NCI-H526 treated with DMSO at 0.1 percent for 48 hours (cell line): ENCODE results near the gene NUP210L.
"Not testable (repeated sequence)": the region's sequence is repeated elsewhere in the genome, so short reads cannot be mapped to it uniquely, and the experiment has no call there.

Source experiments
- DNase-seq: peaks from one replicate; lab custom pipeline; 2025; lab: John Stamatoyannopoulos, UW

Gene NUP210L

DNA sequence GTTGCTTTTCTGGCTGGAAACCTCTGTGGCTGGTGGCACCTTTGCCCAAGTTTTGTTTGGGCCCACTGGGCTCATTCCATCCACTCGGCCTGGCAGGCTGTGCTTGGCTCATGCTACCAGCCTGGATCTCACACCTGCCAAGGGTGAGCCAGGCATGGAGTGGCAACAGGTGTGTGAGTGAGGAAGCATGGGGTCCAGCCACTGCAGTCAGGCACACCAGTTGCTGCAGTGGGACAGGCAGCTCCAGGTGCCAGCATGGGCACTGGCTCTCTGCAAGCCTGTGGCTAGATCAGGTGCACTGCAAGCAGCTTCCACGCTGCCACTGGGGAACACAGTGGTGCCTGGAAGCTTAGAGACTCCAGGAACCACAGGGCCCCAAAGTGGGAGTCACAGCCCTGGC is 57.0 kb downstream of the NUP210L start:
- DNase-seq: no peak

DNA sequence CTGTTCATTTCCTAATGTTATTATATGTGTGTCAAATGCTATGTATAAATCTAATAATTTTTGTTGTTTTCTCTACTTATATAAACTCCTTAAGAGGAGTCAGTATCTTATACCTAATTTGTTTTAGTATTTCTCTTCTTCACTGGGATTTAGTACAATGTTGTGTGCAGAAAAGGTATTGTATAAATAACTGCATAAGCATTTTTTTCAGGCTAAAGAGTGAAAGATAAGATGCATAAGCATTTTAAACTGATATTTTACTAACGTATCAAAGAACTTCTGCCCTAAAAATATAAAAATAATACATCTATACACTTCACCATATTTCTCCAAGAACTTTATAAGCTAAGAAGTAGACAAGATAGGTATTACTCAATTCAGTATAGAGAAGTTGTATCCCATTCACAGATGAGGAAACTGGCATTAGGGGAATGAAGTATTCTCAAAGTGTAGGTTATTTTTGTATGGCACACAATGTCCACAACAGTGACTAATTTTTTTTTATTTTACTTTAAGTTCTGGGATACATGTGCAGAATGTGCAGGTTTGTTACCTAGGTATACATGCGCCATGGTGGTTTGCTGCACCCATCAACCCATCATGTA is 59.3 kb downstream of the NUP210L start:
- DNase-seq: no peak

DNA sequence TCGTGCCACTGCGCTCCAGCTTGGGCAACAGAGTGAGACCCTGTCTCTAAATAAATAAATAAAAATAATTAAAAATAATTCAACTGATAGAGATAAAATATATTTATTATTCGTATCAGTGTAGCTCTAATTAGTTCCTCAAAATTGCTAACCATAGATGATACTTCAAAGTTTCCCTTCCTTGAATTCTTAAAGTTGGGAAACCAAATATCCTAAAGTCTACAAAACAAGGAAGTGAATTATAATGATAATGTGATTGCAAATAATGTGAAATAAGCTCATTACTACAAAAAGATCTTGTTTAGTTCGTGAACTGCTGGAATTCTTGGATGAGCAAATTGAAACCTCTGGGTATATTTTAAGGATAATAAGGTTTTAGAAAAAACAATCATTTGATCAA is 60.5 kb downstream of the NUP210L start:
- DNase-seq: no peak

DNA sequence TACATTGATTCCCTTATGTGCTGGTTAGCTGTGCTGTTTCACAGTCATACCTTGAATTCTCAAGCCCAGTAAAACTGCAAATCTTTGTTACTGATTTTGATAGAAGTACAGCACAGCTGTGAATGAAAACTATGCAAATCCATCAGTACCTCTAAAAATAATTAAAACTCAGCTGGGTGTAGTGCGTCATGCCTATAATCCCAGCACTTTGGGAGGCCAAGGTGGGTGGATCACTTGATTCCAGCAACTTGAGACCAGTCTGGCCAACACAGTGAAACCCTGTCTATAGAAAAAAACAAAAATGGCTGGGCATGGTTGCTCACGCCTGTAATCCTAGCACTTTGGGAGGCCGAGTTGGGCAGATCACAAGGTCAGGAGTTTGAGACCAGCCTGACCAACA is 61.2 kb downstream of the NUP210L start:
- no peak for DNase-seq

DNA sequence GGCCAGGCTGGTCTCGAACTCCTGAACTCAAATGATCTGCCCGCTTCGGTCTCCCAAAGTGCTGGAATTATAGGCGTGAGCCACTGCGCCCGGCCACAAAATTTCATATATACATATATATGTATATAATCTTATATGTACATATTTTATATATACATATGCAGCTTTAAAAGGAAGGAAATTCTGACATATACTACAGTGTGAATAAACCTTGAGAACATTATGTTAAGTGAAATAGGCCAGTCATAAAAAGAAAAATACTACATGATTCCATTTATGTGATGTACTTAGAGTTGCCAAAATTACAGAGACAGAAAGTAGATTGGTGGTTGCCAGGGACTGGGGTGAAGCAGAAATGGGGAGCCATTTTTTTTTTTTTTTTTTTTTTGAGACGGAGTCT is 63.2 kb downstream of the NUP210L start:
- no peak for DNase-seq

DNA sequence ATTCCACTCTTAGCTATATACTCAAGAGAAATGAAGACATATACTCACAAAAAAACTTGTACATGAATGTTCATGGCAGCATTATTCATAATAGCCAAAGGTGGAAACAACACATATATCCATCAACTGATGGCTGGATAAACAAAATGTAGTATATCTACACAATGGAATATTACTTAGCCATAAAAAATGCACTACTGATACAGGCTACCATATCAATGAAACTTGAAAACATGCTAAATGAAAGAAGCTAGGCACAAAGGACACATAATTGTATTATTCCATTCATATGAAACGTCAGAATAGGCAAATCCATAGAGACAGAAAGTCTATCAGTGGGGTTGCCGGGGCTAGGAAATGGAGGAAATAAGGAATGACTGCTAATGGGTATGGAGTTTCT is 67.3 kb downstream of the NUP210L start:
- no peak for DNase-seq

DNA sequence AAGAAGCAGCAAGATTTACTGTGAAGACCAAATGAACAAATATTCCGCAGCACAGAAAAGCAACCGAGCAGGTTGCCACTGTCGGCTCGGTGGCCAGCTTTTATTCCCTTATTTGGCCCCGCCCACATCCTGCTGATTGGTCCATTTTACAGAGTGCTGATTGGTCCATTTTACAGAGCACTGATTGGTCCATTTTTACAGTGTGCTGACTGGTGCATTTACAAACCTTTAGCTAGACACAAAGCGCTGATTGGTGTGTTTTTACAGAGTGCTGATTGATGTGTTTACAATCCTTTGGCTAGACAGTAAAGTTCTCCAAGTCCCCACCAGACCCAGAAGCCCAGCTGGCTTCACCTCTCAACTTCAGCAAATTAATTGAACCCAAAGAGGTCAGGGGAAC is 71.8 kb downstream of the NUP210L start:
- not testable (repeated sequence) for DNase-seq

DNA sequence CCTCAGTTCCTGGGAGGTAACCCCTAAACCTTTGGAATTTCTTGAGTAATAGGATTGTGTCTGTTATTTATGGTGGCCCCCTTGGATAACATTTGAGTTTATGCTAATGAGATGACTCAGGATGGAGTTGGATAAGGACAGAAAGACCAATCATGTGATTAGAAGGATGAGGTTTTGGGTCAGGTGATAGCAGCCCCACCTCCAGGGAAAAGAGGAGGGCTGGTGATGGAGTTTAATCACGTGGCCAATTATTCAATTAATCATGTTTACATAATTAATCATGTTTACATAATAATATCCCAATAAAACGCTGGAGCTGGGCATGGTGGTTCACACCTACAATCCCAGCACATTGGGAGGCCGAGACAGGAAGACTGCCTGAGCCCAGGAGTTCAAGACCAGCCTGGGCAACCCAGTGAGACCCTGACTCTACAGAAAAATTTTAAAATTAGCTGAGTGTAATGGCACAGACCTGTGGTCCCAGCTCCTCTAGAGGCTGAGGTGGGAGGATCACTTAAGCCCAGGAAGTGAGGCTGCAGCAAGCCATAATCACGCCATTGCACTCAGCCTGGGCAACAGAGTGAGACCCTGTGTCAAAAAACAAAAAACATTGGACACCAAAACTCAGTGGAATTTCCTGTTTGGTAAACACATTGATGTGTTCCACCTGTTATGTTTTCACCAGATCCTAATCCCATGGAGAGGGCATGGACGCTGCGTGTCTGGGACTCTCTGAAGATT is 73.3 kb downstream of the NUP210L start:
- no peak for DNase-seq

DNA sequence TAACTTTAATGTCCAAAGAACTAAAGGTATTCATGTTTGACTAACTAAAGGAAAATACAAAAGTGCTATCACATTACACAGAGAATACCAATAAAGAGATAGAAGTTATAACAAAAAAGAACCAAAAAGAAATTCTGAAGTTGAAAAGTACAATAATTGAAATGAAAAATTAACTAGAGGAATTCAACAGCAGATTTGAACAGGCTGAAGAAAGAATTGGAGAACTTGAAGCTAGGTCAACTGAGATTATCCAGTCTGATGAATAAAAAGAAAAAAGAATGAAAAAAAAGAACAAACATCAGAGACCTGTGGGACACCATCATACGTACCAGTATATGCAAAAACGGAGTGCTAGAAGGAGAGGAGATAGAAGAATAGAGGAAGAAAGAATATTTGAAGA is 78.5 kb downstream of the NUP210L start:
- DNase-seq: no peak

DNA sequence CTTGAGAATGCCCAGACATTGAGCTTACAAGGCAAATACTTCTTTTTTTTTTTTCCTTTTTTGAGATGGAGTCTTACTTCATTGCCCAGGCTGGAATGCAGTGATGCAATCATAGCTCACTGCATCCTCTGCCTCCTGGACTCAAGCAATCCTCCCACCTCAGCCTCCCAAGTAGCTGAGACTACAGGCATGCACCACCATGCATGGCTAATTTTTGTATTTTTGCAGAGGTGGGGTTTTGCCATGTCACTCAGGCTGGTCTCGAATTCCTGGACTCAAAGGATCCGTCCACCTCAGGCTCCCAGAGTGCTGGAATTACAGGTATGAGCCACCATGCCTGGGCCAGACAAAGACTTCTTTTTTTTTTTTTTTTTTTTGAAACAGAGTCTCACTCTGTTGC is 79.1 kb downstream of the NUP210L start:
- no peak for DNase-seq

DNA sequence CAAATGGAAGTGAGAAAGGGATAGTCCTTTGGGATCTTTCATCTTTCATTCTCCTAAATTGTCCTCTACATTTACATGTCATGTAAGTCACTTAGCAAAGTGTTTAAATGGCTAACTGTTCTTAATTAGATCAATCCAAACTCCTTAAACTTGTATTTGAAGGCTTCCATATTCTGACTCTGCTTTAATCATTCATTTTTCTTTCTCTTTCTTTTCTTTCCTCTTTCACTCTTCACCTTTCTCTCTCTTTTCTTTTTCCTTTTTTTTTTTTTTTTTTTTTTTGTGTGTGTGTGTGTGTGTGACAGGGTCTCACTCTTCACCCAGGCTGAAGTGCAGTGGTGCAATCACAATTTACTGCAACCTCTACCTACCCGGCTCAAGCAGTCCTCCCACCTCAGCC is 92.6 kb downstream of the NUP210L start:
- no peak for DNase-seq

DNA sequence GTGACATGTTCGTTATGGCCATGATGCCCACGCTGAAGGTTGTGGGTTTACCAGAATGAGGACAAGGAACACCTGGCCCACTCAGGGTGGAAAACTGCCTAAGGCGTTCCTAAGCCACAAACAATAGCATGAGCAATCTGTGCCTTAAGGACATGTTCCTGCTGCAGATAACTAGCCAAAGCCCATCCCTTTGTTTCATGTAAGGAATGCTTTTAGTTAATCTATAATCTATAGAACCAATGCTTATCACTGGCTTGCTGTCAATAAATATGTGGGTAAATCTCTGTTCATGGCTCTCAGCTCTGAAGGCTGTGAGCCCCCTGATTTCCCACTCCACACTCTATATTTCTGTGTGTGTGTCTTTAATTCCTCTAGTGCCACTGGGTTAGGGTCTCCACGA is 107.4 kb downstream of the NUP210L start:
- not testable (repeated sequence) for DNase-seq

DNA sequence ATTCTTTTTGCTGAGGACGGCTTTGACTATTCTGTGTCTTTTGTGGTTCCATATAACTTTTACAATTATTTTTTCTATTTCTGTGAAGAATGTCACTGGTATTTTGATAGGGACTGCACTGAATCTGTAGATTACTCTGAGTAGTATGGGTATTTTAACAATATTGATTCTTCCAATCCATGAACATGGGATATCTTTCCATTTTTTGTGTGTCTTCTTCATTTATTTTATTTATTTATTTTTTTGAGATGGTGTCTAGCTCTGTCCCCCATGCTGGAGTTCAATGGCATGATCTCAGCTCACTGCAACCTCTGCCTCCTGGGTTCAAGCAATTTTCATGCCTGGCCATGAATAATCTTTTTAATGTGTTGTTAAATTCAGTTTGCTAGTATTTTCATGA is 121.2 kb downstream of the NUP210L start:
- DNase-seq: not testable (repeated sequence)

DNA sequence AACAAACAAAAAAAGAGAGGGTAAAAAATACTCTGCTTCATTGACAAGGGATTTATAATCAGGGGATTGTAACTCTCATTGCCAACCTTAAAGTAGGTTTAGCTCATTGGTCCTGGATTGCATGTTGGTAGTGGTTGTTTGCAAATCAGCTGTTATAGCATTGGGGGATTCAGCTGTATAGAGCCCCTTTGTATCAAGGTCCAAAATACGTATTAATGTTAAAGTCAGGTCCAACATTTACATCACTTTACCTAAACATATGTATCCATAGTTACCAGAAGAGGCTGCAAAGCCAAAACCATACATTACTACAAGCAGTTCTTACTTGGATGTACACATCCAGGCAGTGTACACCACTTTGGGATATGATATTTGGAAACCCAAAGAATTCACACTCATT is 134.9 kb downstream of the NUP210L start:
- DNase-seq: no peak

DNA sequence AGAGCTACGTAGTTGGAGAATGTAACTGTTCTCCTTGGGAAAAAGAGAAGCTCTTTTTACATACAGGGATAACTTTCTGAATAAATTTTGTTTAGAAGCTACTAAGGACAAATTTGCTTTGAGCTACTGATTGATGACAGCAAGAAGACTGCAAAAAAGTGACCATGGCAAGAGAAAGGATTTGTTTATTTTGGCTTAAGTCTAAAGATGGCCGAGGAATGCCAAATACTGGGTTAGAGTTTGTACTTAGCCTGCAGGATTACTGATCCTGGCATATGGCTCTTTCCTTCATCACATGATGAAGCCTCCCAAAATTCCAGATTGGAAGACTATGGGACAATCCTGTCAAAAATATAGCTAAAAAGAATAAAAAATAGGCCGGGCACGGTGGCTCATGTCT is 135.6 kb downstream of the NUP210L start:
- no peak for DNase-seq

DNA sequence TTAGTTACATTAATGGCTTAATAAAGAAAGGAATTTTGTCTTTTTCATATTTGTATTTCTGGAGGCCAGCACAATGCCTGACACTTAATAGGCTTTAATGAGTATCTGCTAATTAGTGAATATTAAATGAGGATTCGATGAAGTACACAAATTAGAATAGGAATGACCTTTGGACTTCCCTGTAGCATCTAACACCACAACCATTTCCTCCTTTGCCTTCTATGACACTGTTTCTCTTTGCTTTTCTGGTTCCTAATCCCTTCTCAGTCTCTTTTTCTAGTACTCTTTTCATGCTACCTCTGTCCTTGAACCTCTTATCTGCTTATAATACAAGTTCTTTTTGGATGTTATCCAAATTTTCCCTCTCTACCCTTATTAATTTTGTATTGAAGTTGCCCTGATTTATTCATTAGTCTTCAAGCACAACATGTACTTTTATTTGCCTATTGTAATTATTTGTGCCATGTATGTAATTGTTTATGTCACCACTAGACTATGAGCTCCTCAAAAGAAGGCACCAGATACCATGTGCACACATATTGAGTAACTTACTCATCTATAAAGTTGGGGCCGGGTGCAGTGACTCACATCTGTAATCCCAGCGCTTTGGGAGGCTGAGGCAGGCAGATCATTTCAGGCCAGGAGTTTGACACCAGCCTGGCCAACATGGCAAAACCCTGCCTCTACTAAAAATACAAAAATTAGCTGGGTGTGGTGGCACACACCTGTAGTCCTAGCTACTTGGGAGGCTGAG is 140.5 kb downstream of the NUP210L start:
- no peak for DNase-seq

DNA sequence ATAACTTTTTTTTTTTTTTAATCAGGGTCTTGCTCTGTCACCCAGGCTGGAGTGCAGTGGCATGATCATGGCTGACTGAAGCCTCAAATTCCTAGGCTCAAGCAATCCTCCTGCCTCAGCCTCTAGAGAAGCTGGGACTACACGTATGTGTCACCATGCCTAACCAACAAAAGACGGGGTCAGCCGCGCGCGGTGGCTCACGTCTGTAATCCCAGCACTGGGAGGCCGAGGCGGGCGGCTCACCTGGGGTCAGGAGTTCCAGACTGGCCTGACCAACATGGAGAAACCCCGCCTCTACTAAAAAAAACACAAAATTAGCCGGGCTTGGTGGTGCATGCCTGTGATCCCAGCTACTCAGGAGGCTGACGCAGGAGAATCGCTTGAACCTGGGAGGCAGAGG is 142.3 kb downstream of the NUP210L start:
- not testable (repeated sequence) for DNase-seq

DNA sequence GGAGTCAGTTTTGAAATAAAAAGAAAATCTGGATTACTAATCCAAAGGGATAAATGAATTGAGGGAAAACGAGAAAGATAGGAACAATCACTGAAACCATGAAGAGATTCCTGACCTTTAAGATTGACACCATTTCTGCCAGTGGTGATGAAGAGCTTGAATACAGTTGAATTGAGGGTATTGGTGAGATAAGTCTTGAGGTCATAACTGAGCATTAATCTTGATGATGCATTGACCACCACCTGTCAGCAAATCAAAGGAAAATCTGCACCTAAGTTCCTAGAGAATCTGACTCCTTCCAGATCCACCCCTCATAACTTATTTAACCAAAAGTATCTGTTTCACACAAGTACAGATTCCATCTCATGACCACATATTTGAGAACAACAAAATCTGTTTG is 142.7 kb downstream of the NUP210L start:
- no peak for DNase-seq

DNA sequence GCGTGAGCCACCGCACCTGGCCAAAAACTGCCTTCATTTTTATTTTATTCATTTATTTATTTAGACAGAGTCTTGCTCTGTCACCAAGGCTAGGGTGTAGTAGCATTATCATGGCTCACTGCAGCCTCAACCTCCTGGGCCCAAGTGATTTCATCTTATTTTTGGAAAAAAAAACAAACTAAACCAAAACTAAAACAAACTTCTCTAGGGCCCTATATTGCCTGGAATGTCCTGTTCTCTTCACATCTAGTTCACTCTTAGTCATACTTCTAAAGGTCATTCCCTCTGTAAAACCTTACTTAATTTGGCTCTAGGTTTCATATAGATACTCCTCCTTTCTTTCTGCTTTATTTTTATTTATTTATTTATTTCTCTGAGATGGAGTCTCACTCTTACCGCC is 148.7 kb downstream of the NUP210L start:
- DNase-seq: no peak

DNA sequence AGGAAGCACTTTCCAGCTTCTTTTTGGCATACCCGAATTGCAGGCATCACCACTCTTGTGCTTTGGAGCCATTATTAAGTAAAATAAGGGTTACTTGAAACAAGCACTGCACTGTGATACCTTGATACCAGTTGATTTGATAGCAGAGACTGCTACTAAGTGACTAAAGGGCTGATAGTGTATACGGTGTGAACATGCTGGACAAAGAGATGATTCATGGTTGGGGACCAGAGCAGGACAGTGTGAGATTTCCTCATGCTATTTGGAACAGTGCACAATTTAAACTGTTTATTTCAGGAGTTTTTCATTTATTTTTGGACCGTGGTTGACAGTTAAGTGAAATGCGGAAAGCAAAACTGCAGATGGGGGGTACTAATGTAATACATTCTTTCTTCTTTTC is 154.5 kb downstream of the NUP210L start:
- no peak for DNase-seq

DNA sequence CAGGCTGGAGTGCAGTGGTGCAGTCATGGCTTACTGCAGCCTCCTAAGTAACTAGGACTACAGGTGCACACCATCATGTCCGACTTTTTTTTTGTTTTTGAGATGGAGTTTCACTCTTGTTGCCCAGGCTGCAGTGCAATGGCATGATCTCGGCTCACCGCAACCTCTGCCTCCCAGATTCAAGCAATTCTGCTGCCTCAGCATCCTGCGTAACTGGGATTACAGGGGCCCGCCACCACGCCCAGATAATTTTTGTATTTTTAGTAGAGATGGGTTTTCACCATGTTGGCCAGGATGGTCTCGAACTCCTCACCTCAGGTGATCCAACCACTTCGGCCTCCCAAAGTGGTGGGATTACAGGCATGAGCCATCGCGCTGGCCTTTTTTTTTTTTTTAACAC is 158.0 kb downstream of the NUP210L start:
- DNase-seq: not testable (repeated sequence)

DNA sequence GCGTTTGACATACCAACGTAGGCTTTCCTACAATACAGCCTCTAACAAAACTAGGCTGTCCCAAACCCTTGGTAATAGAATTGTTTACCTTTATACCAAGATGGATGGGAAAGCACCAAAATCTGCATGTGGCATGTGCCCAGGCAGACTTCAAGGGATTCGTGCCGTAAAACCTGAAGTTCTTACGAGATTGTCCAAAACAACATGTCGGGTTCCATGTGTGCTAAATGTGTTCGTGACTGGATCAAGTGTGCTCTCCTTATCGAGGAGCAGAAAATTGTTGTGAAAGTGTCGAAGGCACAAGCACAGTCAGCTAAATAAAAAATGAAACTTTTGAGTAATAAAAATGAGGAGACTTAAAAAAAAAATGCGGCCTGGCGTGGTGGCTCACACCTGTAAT is 159.2 kb downstream of the NUP210L start:
- DNase-seq: no peak

DNA sequence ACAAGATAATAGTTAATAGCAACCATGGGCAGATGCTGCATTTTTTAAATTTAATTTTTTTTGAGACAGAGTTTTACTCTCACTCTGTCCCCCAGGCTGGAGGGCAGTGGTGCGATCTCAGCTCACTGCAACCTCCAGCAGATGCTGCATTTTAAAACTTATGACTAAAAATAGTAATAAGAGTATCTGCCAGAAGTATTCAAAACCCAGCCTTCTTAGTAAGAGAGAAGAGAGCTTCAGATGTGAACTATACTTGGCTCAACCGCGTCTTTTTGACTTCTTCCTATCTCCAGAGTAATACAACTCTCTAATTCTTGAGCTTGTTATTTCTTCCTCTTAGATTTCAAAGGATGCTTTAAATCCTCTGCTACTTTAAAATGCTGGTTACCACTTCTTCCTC is 159.7 kb downstream of the NUP210L start:
- no peak for DNase-seq
